GM12878 (cell line): ENCODE measurements around the gene KRT72. TPM values are rescaled to one million over a fixed set of nuclear protein-coding genes. Genes with fewer than 3 reads are reported as not detected.

Experiments used
- ATAC-seq: fragments of 200-7000 bp; cut with Tn5 transposase; 3 replicates; pipeline ENCODE4 v1.9.1; 2020; ENCODE audit warnings: mild to moderate bottlenecking, moderate library complexity
- BruUV-seq: library from RNA; stranded (reverse); fragments of 400-500 nt; replicated peaks from 2 replicates; lab custom pipeline; 2021; lab: Mats Ljungman, UMichigan
- CTCF ChIA-PET: fragments of 300-600 bp; sonication (Branson Sonifier 250); formaldehyde crosslinking; extraction: SDS; loops from one replicate; lab custom pipeline; 2021; ENCODE audit warnings: inconsistent platforms; lab: Yijun Ruan, JAX
- POLR2A ChIA-PET: fragments of 350-600 bp; formaldehyde crosslinking; extraction: SDS; loops from one replicate; lab custom pipeline; 2021; ENCODE audit warnings: inconsistent platforms; lab: Charles Lee
- RAD21 ChIA-PET: fragments of 300-600 bp; sonication (Branson Sonifier 250); formaldehyde crosslinking; loops from one replicate; lab custom pipeline; 2023; ENCODE audit warnings: antibody characterized with exemption; ENCODE audit not compliant: unreplicated experiment; lab: Charles Lee
- SMC1A ChIA-PET: fragments of 300-600 bp; sonication (Branson Sonifier 250); formaldehyde crosslinking; loops from one replicate; lab custom pipeline; 2023; ENCODE audit not compliant: unreplicated experiment, uncharacterized antibody; lab: Charles Lee
- DNase-seq: peaks from one replicate; pipeline ENCODE4 v3.0.0-alpha.2; 2011; ENCODE audit warnings: low read depth, low spot score
- FAIRE-seq: peaks from 3 replicates; lab custom pipeline; 2011; peaks lifted over from hg19 to GRCh38; lab: Jason Lieb, UNC
- H2AFZ ChIP-seq: 2 replicates; pipeline ENCODE4 v1.6.0; 2011; ENCODE audit warnings: low read depth, low read length, control low read depth; ENCODE audit not compliant: control insufficient read depth
- H3K27ac ChIP-seq: 2 replicates; pipeline ENCODE4 v1.5.1; 2011; ENCODE audit warnings: control low read depth; ENCODE audit not compliant: control insufficient read depth, insufficient read depth
- H3K27me3 ChIP-seq, 2 experiments: replicated peaks in 1 of 2; 2 replicates each; pipeline versions ENCODE4 v1.6.0 to v1.6.1; 2011; ENCODE audit warnings: low read length in 1 of 2; ENCODE audit not compliant: control insufficient read depth in 2 of 2, insufficient read depth in 2 of 2
- H3K36me3 ChIP-seq, 2 experiments: 2 replicates each; pipeline ENCODE4 v1.5.1; 2011; ENCODE audit warnings: low read length in 1 of 2; ENCODE audit not compliant: control insufficient read depth in 2 of 2, insufficient read depth in 2 of 2
- H3K4me1 ChIP-seq: 2 replicates; pipeline ENCODE4 v1.6.1; 2011; ENCODE audit warnings: mild to moderate bottlenecking, low read length, moderate library complexity, mixed read lengths; ENCODE audit not compliant: control insufficient read depth, insufficient read depth
- H3K4me2 ChIP-seq: 2 replicates; pipeline ENCODE4 v1.6.0; 2011; ENCODE audit warnings: control low read depth; ENCODE audit not compliant: control insufficient read depth, insufficient read depth
- H3K4me3 ChIP-seq: fragments of 200-600 bp; sonication (generic); 2 replicates; pipeline ENCODE4 v1.5.1; 2016
- H3K79me2 ChIP-seq: 2 replicates; pipeline ENCODE4 v1.6.0; 2011; ENCODE audit warnings: low read length; ENCODE audit not compliant: control insufficient read depth, insufficient read depth
- H3K9ac ChIP-seq: 2 replicates; pipeline ENCODE4 v1.8.0; 2011; ENCODE audit warnings: low read length, control low read depth, mixed read lengths; ENCODE audit not compliant: control insufficient read depth, insufficient read depth
- H3K9me3 ChIP-seq: replicated peaks from 3 replicates; pipeline ENCODE4 v1.5.1; 2011; ENCODE audit warnings: mild to moderate bottlenecking, low read length; ENCODE audit not compliant: control insufficient read depth, insufficient read depth
- H4K20me1 ChIP-seq: 2 replicates; pipeline ENCODE4 v1.6.0; 2011; ENCODE audit not compliant: control insufficient read depth, insufficient read depth
- BRCA1 ChIP-seq: IDR thresholded peaks from 2 replicates; pipeline ENCODE4 v1.6.1; 2011; ENCODE audit warnings: low read depth, low read length, improper control_type of control experiment
- CBFB ChIP-seq: IDR thresholded peaks from 2 replicates; pipeline ENCODE4 v1.6.1; 2016; ENCODE audit warnings: antibody characterized with exemption, low read depth
- CREB1 ChIP-seq: IDR thresholded peaks from 2 replicates; pipeline ENCODE4 v1.6.1; 2012; ENCODE audit warnings: low read depth, mild to moderate bottlenecking, inconsistent platforms
- E2F8 ChIP-seq: fragments of 450-650 bp; IDR thresholded peaks from 2 replicates; pipeline ENCODE4 v1.6.1; 2018; ENCODE audit warnings: mild to moderate bottlenecking, low read depth, moderate library complexity; ENCODE audit not compliant: partially characterized antibody
- EGR1 ChIP-seq, 2 experiments: IDR thresholded peaks; 1 replicate in 1 of 2; 2 replicates in 1 of 2; pipeline ENCODE4 v1.6.1; 2011 to 2012; ENCODE audit warnings: low read depth in 2 of 2, low read length in 2 of 2, borderline replicate concordance in 1 of 2, mild to moderate bottlenecking in 1 of 2, moderate library complexity in 1 of 2
- GATAD2B ChIP-seq: fragments of 450-650 bp; conservative IDR thresholded peaks from 2 replicates; pipeline ENCODE4 v1.6.1; 2017; ENCODE audit warnings: low read depth, mild to moderate bottlenecking, moderate library complexity
- NR2F1 ChIP-seq: fragments of 450-650 bp; conservative IDR thresholded peaks from 2 replicates; pipeline ENCODE4 v1.6.1; 2017; ENCODE audit warnings: mild to moderate bottlenecking
- SIX5 ChIP-seq: IDR thresholded peaks from 2 replicates; pipeline ENCODE4 v1.6.1; 2011; ENCODE audit warnings: mild to moderate bottlenecking, low read depth, low read length, moderate library complexity; ENCODE audit not compliant: severe bottlenecking
- SMAD5 ChIP-seq: IDR thresholded peaks from 2 replicates; pipeline ENCODE4 v1.6.1; 2016; ENCODE audit warnings: antibody characterized with exemption, low read depth
- ZNF24 ChIP-seq: fragments of 450-650 bp; IDR thresholded peaks from 2 replicates; pipeline ENCODE4 v1.6.1; 2017; ENCODE audit warnings: antibody characterized with exemption, mild to moderate bottlenecking
- WGBS: methylation state at CpG from one replicate; pipeline ENCODE4 v1.1.6; 2016; ENCODE audit warnings: low lambda C conversion rate; ENCODE audit not compliant: insufficient replicate concordance, insufficient coverage; ENCODE audit errors: missing lambda C conversion rate; 5-methylcytosine and 5-hydroxymethylcytosine counted together
- in situ Hi-C: fragments of 300-500 bp; cut with MboI; formaldehyde crosslinking; loops from 9 replicates; pipeline ENCODE4 v1.14.3; 2018; ENCODE audit warnings: mixed read lengths
- intact Hi-C: fragments of 100-400 bp; cut with micrococcal nuclease; formaldehyde crosslinking; loops from one replicate; pipeline ENCODE4 v1.14.2; 2022; ENCODE audit not compliant: unreplicated experiment
- polyA plus RNA-seq, 11 experiments: library from polyadenylated mRNA; depleted of rRNA in 4 of 11; unstranded in 6 of 11; stranded (reverse) in 5 of 11; fragments of >200 nt; fragmentation: Nextera tagmentation in 4 of 11; fragmentation: Illumina TruSeq in 1 of 11; extraction: Ambion mirVana in 4 of 11; extraction: Trizol in 1 of 11; gene quantifications; 1 replicate in 1 of 11; 2 replicates in 10 of 11; pipeline versions ENCODE4 v1.2.1 to v1.2.3, GENCODE V29; 2011 to 2016; ENCODE audit warnings: inconsistent platforms in 2 of 11, missing spikeins in 2 of 11, low read depth in 1 of 11
- total RNA-seq, 4 experiments: library from RNA; depleted of rRNA in 3 of 4; stranded (reverse); fragments of >200 nt in 3 of 4; fragmentation: Illumina TruSeq in 1 of 4; extraction: Trizol in 1 of 4; gene quantifications; 2 replicates each; pipeline versions ENCODE4 v1.2.1 to v1.2.3, GENCODE V29; 2013 to 2021

Gene KRT72
- total and polyA plus RNA-seq, 10 of the 15 experiments (the other 5 are each of a cell fraction or from before 2014, with no cell fraction given): not detected

- FAIRE-seq: no peak
- Histone ChIP-seq H3K9ac (no peak overlapping the region), H3K27ac (no peak overlapping the region), H3K79me2 (no peaks in the 10 kb centered on the region), H3K4me1 (no peaks in the 10 kb centered on the region), H2AFZ (no peak overlapping the region), H3K9me3 (no peaks in the 10 kb centered on the region), H3K4me3 (no peak overlapping the region), H4K20me1 (peaks cover 2% of the 10 kb centered on the region; the same call in 1 of the 2 replicates), H3K27me3 (peaks cover 3 to 7% of the 10 kb centered on the region in 2 experiments; a peak in 3 of 4 replicates), H3K36me3 (no peaks in the 10 kb centered on the region), H3K4me2 (no peak overlapping the region)
- no TSS peak for BruUV-seq
- CTCF ChIA-PET: interaction anchor here (0.6 to 5.3 kb wide), 3 partner anchors 177 to 299 kb away, joined by 3 to 36 read pairs (median 4); no protein-coding TSS in a partner anchor
- in situ Hi-C loops: loop anchor here (10.0 kb wide), 1 partner anchor 284 kb away; no protein-coding TSS in a partner anchor
- TF ChIP-seq GATAD2B (no peak), ZNF24 (no peak), NR2F1 (no peak), SMAD5 (no peak), SIX5 (no peak), E2F8 (no peak), CREB1 (no peak), EGR1 (IDR thresholded peaks at IDR 0.05; ENCODE audit: borderline replicate concordance in 1 of 2, low read depth in 2 of 2, low read length in 2 of 2) (no peak), CBFB (no peak), BRCA1 (no peak)
- DNase-seq: no peak
- WGBS: 22% methylated on average over 7 of the region's 7 CpGs
- SMC1A ChIA-PET: interaction anchor here (0.6 kb wide), 1 partner anchor 55 kb away, joined by 3 read pairs; no protein-coding TSS in a partner anchor
- intact Hi-C loops: no loop called here
- POLR2A ChIA-PET: no interaction called here
- RAD21 ChIA-PET: no interaction called here
- ATAC-seq: no peak
Measured at GRCh38 chr12:52581066-52581465, 20.2 kb downstream of the KRT72 start.
